GM21717 (cell line): Measurements from ENCODE around the gene KLK15.
"Not testable (repeated sequence)": the region's sequence is repeated elsewhere in the genome, so short reads cannot be mapped to it uniquely, and the experiment has no call there.

Experiments used
- ATAC-seq: cut with Tn5 transposase; IDR thresholded peaks from one replicate; pipeline ENCODE4 v1.9.1; 2021; ENCODE audit warnings: mild to moderate bottlenecking, moderate library complexity; ENCODE audit not compliant: unreplicated experiment

Gene KLK15

DNA sequence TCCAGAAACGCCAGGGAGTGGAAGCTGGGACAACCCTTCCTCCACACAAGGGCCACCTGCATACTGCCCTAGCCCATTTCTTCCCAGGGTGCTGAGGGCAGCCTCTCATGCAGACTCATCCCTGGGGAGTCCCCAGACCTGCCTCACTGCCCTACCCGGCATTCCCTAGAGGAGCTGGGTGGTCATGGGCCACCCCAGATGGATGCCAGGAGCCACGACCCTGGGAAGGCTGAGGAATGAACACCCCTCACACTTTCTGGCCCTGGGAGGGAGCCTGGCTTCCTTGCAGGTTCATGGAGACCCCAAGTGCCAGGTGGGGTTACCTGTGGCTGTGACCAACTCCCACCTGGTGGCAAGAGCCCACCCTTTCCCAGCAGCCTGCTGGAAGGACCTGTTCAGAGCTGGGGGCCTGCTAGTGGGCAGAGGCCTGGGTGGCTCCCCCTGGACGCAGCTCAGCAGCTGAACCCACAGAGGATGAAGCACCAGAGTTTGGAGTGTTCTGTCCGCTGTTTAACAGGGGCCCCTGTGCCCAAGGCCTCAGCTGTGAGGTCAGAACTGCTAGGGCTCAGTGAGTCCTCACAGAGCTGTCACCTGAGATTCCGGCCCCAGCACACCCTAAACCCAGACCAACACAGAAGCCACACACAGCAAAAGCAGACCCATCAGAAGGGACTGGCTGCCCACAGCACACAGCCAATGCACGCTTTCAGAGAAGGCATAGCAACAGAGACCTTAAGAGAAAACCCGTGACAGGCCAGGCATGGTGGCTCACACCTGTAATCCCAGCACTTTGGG, 36.5 kb downstream of the KLK15 start:
- ATAC-seq, result no peak

GRCh38 chr19:50796128-50796633, 37.2 kb downstream of the KLK15 start:
- no peak for ATAC-seq

GRCh38 chr19:50795664-50796073, 37.7 kb downstream of the KLK15 start:
- ATAC-seq, result no peak

DNA sequence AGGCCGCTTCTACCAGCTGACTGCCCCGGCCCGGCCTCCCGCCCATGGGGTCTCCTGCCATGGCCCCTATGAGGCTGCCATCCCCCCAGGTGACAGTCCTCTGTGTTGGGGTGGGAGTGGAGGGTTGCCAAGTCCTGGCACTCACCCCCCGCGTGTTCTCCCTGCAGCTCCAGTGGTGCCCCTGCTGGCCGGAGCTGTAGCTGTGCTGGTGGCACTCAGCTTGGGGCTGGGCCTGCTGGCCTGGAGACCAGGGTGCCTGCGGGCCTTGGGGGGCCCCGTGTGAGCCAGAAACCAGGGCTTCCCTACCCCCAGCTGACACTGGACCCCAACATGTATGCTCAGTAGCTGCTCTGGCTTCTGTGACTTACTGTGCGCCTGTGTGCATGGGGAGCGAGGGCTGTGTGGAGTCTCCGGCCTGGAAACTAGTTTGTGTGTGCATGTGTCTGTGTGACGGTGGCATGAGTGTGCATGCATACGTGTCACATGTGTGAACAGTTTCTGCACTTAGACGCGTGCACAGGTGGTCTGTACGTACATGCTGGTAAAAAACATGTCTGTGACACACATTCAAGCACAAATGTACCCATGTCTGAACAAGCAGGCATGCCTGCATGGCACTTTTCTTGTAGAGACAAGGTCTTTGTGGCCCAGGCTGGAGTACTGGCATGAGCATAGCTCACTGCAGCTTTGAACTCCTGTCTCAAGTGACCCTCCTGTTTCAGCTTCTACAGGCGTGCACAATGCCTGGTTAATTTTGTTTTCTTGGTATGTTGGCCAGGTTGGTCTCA, 38.3 kb downstream of the KLK15 start:
- no peak for ATAC-seq

DNA sequence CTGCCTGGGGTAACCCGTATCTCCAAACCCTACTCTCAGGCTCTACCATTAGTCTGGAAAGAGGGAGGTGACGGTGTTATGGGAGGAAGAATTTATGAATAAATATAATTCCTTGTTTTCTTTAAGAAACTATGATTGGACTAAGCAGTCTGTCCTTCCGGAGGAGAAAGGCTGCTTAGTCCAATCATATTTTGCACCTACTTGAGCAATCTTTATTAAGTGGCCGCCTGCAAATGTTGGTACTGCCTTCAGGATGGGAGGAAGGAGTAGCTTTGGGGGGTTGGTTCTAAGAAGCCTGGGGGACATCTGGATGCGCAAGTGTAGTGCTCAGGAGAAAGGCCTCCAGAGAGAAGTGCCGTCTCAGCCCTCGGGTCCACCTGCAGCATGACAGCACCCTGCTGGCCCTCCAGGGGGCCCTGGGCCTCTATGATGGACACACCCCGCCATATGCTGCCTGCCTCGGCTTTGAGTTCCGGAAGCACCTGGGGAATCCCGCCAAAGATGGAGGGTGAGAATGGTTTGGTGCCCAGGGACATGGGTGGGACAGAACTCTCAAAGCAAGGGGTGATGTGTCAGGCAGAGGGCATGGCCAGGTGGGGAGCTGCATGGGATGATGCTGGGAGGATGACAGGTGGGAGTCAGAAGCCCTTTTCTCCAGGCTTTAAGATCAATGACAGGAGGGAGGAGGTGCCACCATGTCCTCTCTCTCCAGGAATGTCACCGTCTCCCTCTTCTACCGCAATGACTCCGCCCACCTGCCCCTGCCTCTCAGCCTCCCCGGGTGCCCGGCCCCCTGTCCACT, 39.1 kb downstream of the KLK15 start:
- no peak for ATAC-seq

GRCh38 chr19:50793558-50794065, 39.8 kb downstream of the KLK15 start:
- ATAC-seq, result no peak

- no peak for ATAC-seq
Observed at GRCh38 chr19:50792272-50793250, 40.8 kb downstream of the KLK15 start.

DNA sequence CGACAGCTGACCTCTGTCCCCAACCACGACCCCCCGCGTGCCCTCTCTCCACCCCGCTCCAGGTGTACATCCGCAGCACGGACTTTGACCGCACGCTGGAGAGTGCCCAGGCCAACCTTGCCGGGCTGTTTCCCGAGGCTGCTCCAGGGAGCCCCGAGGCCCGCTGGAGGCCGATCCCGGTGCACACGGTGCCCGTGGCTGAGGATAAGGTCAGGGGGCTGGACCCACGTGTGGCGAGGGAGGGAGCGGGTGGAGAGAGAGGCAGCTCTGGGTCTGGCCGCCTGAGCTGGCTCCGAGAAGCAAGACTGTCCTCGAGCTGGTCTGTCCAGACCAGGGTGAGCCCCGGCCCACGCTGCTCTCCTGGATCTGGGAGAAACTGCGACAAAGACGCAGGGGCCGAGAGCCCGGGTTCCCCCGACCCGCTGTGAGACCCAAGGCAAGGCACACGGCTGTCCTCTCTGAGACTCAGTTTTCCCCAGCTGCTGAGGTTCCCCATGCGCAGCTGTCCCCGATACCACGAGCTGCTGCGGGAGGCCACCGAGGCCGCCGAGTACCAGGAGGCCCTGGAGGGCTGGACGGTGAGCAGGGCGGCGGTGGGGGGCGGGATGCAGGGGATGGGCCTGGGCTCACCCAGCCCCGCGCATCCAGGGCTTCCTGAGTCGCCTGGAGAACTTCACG, 41.6 kb downstream of the KLK15 start:
- no peak for ATAC-seq

DNA sequence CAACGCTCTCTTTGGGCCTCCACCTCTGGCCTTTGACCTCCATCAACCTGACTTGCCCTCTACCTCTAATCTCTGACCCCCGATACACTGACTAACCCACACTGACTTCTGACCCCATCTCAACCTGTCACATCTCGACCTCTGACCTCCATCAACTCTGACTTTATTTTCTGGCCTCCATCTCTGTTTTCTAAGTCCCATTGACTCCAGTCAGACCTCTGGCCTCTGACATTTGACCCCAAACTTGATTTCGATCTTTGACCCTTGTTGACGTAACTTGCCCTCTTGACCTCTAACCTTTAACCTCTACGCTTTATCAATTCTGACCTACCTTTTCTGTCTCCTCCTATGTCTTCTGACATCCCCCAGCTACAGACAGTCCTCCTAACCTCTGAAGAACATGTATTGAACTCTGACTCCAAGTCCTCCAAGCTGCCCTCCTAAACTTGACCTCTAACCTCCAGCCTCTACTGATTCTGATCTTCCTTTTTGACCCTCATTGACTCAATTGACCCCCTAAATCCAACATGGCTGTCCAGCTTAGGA, 42.4 kb downstream of the KLK15 start:
- no peak for ATAC-seq

DNA sequence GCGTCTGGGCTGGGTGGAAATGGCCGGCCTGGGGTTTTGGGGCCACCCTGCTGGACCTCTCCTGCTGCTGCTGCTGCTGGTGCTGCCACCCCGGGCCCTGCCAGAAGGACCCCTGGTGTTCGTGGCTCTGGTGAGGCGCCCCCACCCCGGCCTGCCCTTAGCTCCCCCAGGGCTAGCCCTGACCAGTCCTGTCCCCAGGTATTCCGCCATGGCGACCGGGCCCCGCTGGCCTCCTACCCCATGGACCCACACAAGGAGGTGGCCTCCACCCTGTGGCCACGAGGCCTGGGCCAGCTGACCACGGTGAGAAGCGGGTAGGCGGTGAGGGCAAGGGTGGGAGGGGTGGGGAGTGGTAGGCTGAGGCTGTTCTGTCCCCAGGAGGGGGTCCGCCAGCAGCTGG, 43.0 kb downstream of the KLK15 start, which contains the start of gene ACP4:
Gene ACP4, plus strand, starts transcription at position 20 of the 400 bp plus-strand sequence. Its CDS starts 0 bp downstream, at position 20.
- ATAC-seq, result no peak

GRCh38 chr19:50785329-50785728, 48.0 kb downstream of the KLK15 start:
- no peak for ATAC-seq

DNA sequence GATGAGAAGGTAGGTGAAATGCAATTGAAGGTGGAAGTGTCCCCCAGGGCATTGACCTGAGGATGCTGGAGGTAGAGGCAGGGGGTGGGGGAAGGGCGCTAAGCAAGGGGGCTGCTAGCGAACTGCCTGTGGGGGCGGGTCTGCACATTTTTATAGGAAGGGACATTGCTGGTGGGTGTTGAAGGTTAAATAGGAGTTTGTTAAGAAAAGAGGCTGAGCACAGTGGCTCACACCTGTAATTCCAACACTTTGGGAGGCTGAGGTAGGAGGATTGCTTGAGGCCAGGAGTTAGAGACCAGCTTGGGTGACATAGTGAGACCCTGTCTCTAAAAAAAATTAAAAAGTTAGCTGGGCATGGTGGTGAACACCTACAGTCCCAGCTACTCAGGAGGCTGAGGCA, 48.7 kb downstream of the KLK15 start:
- no peak for ATAC-seq

DNA sequence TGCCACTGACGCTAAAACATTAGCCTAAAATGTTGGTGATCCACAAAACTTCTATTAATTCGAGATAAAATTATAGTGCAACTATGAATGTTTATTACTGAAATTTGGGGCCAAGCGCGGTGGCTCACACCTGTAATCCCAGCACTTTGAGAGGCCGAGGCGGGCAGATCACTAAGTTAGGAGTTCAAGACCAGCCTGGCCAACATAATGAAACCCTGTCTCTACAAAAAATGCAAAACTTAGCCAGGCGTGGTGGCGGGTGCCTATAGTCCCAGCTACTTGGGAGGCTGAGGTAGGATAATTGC, 49.6 kb downstream of the KLK15 start:
- not testable (repeated sequence) for ATAC-seq

GRCh38 chr19:50780753-50781435, 52.5 kb downstream of the KLK15 start:
- no peak for ATAC-seq

DNA sequence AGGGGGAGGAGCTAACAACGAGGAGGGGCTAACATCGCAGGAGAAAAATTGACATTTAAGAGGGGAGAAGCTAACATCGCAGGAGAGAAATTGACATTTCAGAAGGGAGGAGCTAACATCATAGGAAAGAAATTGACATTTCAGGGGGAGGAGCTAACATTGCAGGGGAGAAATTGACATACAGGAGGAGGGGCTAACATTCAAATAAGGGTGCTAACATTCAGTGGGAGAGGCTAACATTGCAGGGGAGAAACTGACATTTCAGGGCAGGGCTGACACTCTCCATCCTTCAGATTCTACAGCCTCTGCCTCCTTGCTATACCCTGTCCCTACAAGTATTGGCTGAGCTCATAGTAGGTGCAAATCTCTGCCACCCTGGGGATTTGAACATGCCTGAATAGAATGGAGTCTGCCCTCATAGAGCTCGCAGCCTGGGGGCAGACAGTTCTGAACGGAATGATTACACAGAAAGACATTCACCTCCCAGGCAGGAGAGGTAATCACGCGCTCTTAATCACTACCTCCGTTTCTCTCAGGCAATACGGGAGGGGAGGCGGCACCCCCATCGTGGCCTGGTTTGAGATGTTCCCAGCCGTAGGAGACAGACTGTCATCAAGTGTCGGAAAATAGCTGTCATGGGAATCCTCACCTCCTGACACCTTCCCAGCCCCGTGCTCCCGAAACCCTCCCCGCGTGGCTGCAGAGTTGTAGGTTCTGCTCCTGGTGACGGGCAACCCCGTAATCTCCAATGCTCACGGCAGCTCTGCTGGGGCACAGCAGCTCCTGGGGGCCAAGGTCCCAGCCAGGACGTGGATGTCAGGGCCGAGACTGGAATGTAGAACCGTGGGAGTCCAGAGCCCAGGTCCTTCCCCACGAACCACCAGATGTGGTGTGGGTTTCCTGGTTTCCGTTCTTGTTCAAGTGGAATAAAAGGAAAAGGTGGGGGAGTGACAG, 53.6 kb downstream of the KLK15 start:
- no peak for ATAC-seq

DNA sequence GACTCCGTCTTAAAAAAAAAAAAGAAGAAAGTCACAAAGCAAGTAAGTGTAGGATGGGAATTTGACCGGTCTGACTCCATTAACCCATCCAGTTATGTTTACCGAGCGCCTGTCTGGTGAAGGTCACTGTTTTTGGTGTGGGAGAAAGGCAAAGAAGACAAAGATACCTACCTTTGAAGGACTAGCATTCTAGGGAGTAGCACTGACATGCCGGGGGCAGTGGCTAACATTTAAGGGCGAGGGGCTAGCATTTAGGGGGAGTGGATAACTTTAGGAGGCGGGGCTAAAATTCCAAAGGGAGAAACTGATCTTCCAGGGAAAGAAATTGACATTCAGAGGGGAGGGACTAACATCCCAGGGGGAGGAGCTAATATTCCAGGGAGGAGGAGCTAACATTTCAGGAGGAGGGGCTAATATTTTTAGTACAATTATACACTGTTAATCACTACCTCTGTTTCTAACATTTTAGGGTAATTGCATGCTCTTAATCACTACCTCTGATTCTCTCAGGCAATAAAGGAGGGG, 54.4 kb downstream of the KLK15 start:
- no peak for ATAC-seq

- no peak for ATAC-seq
Observed at GRCh38 chr19:50777830-50778303, 55.5 kb downstream of the KLK15 start.
